ENCODE results near the gene UCKL1. TPM values are rescaled to one million over a fixed set of nuclear protein-coding genes. Genes with fewer than 3 reads are reported as not detected.

The UCKL1 gene
- total RNA-seq (18.5 and 20.0 TPM in 2 replicates), polyA plus RNA-seq (52.2 and 62.9 TPM in 2 replicates)

GRCh38 chr20:63955827-63956663 is at the start of gene UCKL1:
Gene UCKL1, minus strand, starts transcription at chr20:63956416. Its CDS starts 44 bp downstream, at chr20:63956372.
- no peaks in the 10 kb centered on the region for H3K27me3 ChIP-seq
- 1% methylated on average over 49 of the region's 105 CpGs for WGBS (ENCODE audit: low lambda C conversion rate, missing lambda C conversion rate)
- H4K20me1 ChIP-seq (ENCODE audit: insufficient read depth, poor library complexity, severe bottlenecking): peaks cover 40% of the 10 kb centered on the region
- H3K9me3 ChIP-seq (ENCODE audit: low read depth): no peaks in the 10 kb centered on the region
- H3K4me2 ChIP-seq: peak within 1 kb of the TSS; percentile 92
- H3K4me3 ChIP-seq: peak within 1 kb of the TSS; percentile 96
- H3K27ac ChIP-seq: peak within 1 kb of the TSS; percentile 98
- TF ChIP-seq EZH2phosphoT487 (IDR thresholded peaks at IDR 0.05; ENCODE audit: low read depth, severe bottlenecking, unreplicated experiment): no peak
- TF ChIP-seq, protein P1, sequence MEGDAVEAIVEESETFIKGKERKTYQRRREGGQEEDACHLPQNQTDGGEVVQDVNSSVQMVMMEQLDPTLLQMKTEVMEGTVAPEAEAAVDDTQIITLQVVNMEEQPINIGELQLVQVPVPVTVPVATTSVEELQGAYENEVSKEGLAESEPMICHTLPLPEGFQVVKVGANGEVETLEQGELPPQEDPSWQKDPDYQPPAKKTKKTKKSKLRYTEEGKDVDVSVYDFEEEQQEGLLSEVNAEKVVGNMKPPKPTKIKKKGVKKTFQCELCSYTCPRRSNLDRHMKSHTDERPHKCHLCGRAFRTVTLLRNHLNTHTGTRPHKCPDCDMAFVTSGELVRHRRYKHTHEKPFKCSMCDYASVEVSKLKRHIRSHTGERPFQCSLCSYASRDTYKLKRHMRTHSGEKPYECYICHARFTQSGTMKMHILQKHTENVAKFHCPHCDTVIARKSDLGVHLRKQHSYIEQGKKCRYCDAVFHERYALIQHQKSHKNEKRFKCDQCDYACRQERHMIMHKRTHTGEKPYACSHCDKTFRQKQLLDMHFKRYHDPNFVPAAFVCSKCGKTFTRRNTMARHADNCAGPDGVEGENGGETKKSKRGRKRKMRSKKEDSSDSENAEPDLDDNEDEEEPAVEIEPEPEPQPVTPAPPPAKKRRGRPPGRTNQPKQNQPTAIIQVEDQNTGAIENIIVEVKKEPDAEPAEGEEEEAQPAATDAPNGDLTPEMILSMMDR (IDR thresholded peaks at IDR 0.05; ENCODE audit: poor library complexity): no peak
- TF ChIP-seq EZH2 (IDR thresholded peaks at IDR 0.05; ENCODE audit: borderline replicate concordance): no peak
- peaks cover 15% of the 10 kb centered on the region for H3K4me1 ChIP-seq (ENCODE audit: insufficient read depth)
- peak within 1 kb of the TSS; percentile 87 for H2AFZ ChIP-seq
- DNase-seq (ENCODE audit: low spot score): peak; percentile 96
- H3K79me2 ChIP-seq: peaks cover 51% of the 10 kb centered on the region
- no peaks in the 10 kb centered on the region for H3K36me3 ChIP-seq (replicated peaks; ENCODE audit: insufficient read depth, low read depth)
- H3K9me2 ChIP-seq (replicated peaks; ENCODE audit: insufficient read depth): no peaks in the 10 kb centered on the region

DNA sequence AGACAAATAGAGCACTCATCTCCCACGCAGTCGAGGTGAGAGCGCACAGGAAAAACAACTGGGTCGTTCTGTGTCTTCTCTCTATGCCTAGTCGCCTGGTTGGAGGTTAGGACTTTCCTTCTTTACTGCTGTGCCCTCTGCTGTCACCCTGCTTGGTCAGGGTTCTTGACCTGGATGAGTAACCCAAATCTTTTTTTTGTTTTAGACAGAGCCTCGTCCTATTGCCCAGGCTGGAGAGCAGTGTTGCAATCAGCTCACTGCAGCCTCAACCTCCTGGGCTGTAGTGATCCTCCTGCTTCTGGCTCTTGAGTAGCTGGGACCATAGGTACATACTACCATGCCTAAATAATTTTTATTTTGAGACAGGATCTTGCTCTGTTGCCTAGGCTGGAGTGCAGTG is 49.2 kb upstream of the UCKL1 start:
- no peaks in the 10 kb centered on the region for H3K9me2 ChIP-seq (replicated peaks; ENCODE audit: insufficient read depth)
- H3K4me3 ChIP-seq: no peak overlapping the region
- WGBS (ENCODE audit: low lambda C conversion rate, missing lambda C conversion rate): 93% methylated on average over 6 of the region's 6 CpGs
- TF ChIP-seq EZH2 (IDR thresholded peaks at IDR 0.05; ENCODE audit: borderline replicate concordance) (no peak), EZH2phosphoT487 (IDR thresholded peaks at IDR 0.05; ENCODE audit: low read depth, severe bottlenecking, unreplicated experiment) (no peak)
- TF ChIP-seq, protein P1 (IDR thresholded peaks at IDR 0.05; ENCODE audit: poor library complexity): no peak
- no peaks in the 10 kb centered on the region for H3K27me3 ChIP-seq
- H3K79me2 ChIP-seq: peaks cover 7% of the 10 kb centered on the region
- H3K4me2 ChIP-seq: no peak overlapping the region
- DNase-seq (ENCODE audit: low spot score): no peak
- no peak overlapping the region for H3K27ac ChIP-seq
- peaks cover 3% of the 10 kb centered on the region for H3K9me3 ChIP-seq (ENCODE audit: low read depth)
- peaks cover 3% of the 10 kb centered on the region for H3K36me3 ChIP-seq (replicated peaks; ENCODE audit: insufficient read depth, low read depth)
- H3K4me1 ChIP-seq (ENCODE audit: insufficient read depth): no peaks in the 10 kb centered on the region
- no peak overlapping the region for H2AFZ ChIP-seq
- peaks cover 13% of the 10 kb centered on the region for H4K20me1 ChIP-seq (ENCODE audit: insufficient read depth, poor library complexity, severe bottlenecking)

- H2AFZ ChIP-seq: no peak overlapping the region
- no peaks in the 10 kb centered on the region for H3K27me3 ChIP-seq
- TF ChIP-seq EZH2 (IDR thresholded peaks at IDR 0.05; ENCODE audit: borderline replicate concordance) (no peak), EZH2phosphoT487 (IDR thresholded peaks at IDR 0.05; ENCODE audit: low read depth, severe bottlenecking, unreplicated experiment) (no peak)
- TF ChIP-seq, protein P1 (IDR thresholded peaks at IDR 0.05; ENCODE audit: poor library complexity): no peak
- DNase-seq (ENCODE audit: low spot score): no peak
- no peaks in the 10 kb centered on the region for H3K9me2 ChIP-seq (replicated peaks; ENCODE audit: insufficient read depth)
- peaks cover 13% of the 10 kb centered on the region for H4K20me1 ChIP-seq (ENCODE audit: insufficient read depth, poor library complexity, severe bottlenecking)
- H3K27ac ChIP-seq: no peak overlapping the region
- H3K79me2 ChIP-seq: peaks cover 7% of the 10 kb centered on the region
- peaks cover 3% of the 10 kb centered on the region for H3K9me3 ChIP-seq (ENCODE audit: low read depth)
- H3K36me3 ChIP-seq (replicated peaks; ENCODE audit: insufficient read depth, low read depth): peaks cover 3% of the 10 kb centered on the region
- no peak overlapping the region for H3K4me3 ChIP-seq
- H3K4me1 ChIP-seq (ENCODE audit: insufficient read depth): no peaks in the 10 kb centered on the region
- 74% methylated on average over 7 of the region's 7 CpGs for WGBS (ENCODE audit: low lambda C conversion rate, missing lambda C conversion rate)
- H3K4me2 ChIP-seq: no peak overlapping the region
Measured at GRCh38 chr20:64003960-64004725, 47.9 kb upstream of the UCKL1 start.

Measured in hepatocyte (in vitro differentiated cells).